ENCODE measurements around the gene PPARD. TPM values are rescaled to one million over a fixed set of nuclear protein-coding genes. Genes with fewer than 3 reads are reported as not detected.
A peak's percentile ranks its signal among the peaks of the same experiment; 100 is the strongest.

The PPARD gene
- total RNA-seq, 1 donor from 2014 or later: 20.8 TPM

- peak overlapping the region; percentile 73 for H3K4me3 Mint-ChIP-seq
- peaks cover 11% of the 10 kb centered on the region for H3K27me3 Mint-ChIP-seq (ENCODE audit: low read depth)
- H3K9me3 Mint-ChIP-seq: peaks cover 5% of the 10 kb centered on the region
Observed at GRCh38 chr6:35317483-35318195, 24.7 kb upstream of the PPARD start.

GRCh38 chr6:35318196-35319171 is 23.9 kb upstream of the PPARD start:
- peak; percentile 80 to 95 for DNase-seq (ENCODE audit: low spot score in 2 of 2, unreplicated experiment in 2 of 2)
- H3K27me3 Mint-ChIP-seq (ENCODE audit: low read depth): peaks cover 11% of the 10 kb centered on the region
- H3K4me3 Mint-ChIP-seq: peak overlapping the region; percentile 73
- peaks cover 11% of the 10 kb centered on the region for H3K36me3 Mint-ChIP-seq
- peak overlapping the region; percentile 47 for H3K27ac Mint-ChIP-seq
- H3K4me1 Mint-ChIP-seq: peaks cover 13% of the 10 kb centered on the region
- H3K9me3 Mint-ChIP-seq: peaks cover 5% of the 10 kb centered on the region
- TF ChIP-seq CTCF (IDR thresholded peaks at IDR 0.05; ENCODE audit: unreplicated experiment): no peak

More at GRCh38 chr6:35317483-35318195, 24.7 kb upstream of the PPARD start:
- Mint-ChIP-seq H3K4me1 (peaks cover 13% of the 10 kb centered on the region), H3K27ac (peak overlapping the region; percentile 47), H3K36me3 (peaks cover 11% of the 10 kb centered on the region)
- peak in 1 of 2 experiments; percentile 47 for DNase-seq (ENCODE audit: low spot score in 2 of 2, unreplicated experiment in 2 of 2)
- no peak for TF ChIP-seq CTCF (IDR thresholded peaks at IDR 0.05; ENCODE audit: unreplicated experiment)

- Mint-ChIP-seq H3K4me1 (peaks cover 13% of the 10 kb centered on the region), H3K27me3 (ENCODE audit: low read depth) (peaks cover 11% of the 10 kb centered on the region), H3K4me3 (no peak overlapping the region), H3K36me3 (peaks cover 11% of the 10 kb centered on the region), H3K27ac (no peak overlapping the region), H3K9me3 (peaks cover 5% of the 10 kb centered on the region)
- DNase-seq (ENCODE audit: low spot score in 2 of 2, unreplicated experiment in 2 of 2): no peak
- no peak for TF ChIP-seq CTCF (IDR thresholded peaks at IDR 0.05; ENCODE audit: unreplicated experiment)
Observed at GRCh38 chr6:35319346-35320030, 22.9 kb upstream of the PPARD start.

GRCh38 chr6:35320031-35320410 is 22.3 kb upstream of the PPARD start:
- H3K4me3 Mint-ChIP-seq: no peak overlapping the region

More at GRCh38 chr6:35320031-35320410, 22.3 kb upstream of the PPARD start:
- Mint-ChIP-seq H3K4me1 (peaks cover 13% of the 10 kb centered on the region), H3K9me3 (peaks cover 5% of the 10 kb centered on the region), H3K27ac (no peak overlapping the region), H3K36me3 (peaks cover 11% of the 10 kb centered on the region), H3K27me3 (ENCODE audit: low read depth) (peaks cover 11% of the 10 kb centered on the region)
- TF ChIP-seq CTCF (IDR thresholded peaks at IDR 0.05; ENCODE audit: unreplicated experiment): no peak
- no peak for DNase-seq (ENCODE audit: low spot score in 2 of 2, unreplicated experiment in 2 of 2)

Measured in mesothelial cell of epicardium (in vitro differentiated cells).